GM23338 (cell line): ENCODE results near the gene STK38L. TPM values are rescaled to one million over a fixed set of nuclear protein-coding genes. Genes with fewer than 3 reads are reported as not detected.

Source experiments
- ATAC-seq: fragments of 200-7000 bp; cut with Tn5 transposase; 3 replicates; pipeline ENCODE4 v1.9.1; 2020
- DNase-seq: peaks from one replicate; pipeline ENCODE4 v3.0.0-alpha.2; 2015; ENCODE audit warnings: low spot score
- H2AFZ ChIP-seq: fragments of 200-600 bp; sonication (generic); 2 replicates; pipeline ENCODE4 v1.8.0; 2016; ENCODE audit warnings: antibody characterized with exemption, mild to moderate bottlenecking, moderate library complexity
- H3F3A ChIP-seq: fragments of 200-600 bp; sonication (generic); replicated peaks from 2 replicates; pipeline ENCODE4 v1.8.0; 2017; ENCODE audit warnings: antibody characterized with exemption, mixed run types, low read depth
- H3K27ac ChIP-seq: fragments of 200-600 bp; sonication (generic); 2 replicates; pipeline ENCODE4 v1.6.1; 2016; ENCODE audit warnings: low read depth
- H3K27me3 ChIP-seq: fragments of 200-600 bp; sonication (generic); 2 replicates; pipeline ENCODE4 v1.8.0; 2016; ENCODE audit warnings: mild to moderate bottlenecking, mixed run types, moderate library complexity; ENCODE audit not compliant: insufficient read depth
- H3K36me3 ChIP-seq: fragments of 200-600 bp; sonication (generic); 2 replicates; pipeline ENCODE4 v1.8.0; 2016; ENCODE audit warnings: mild to moderate bottlenecking; ENCODE audit not compliant: insufficient read depth
- H3K4me1 ChIP-seq: fragments of 200-600 bp; sonication (generic); 2 replicates; pipeline ENCODE4 v1.8.0; 2016; ENCODE audit warnings: mild to moderate bottlenecking, moderate library complexity; ENCODE audit not compliant: insufficient read depth
- H3K4me2 ChIP-seq: fragments of 200-600 bp; sonication (generic); 2 replicates; pipeline ENCODE4 v1.7.1; 2017; ENCODE audit warnings: mixed run types
- H3K4me3 ChIP-seq: fragments of 200-600 bp; sonication (generic); 2 replicates; pipeline ENCODE4 v1.6.1; 2016; ENCODE audit warnings: mixed run types
- H3K79me2 ChIP-seq: fragments of 200-600 bp; sonication (generic); replicated peaks from 2 replicates; pipeline ENCODE4 v1.8.0; 2017; ENCODE audit warnings: mild to moderate bottlenecking; ENCODE audit not compliant: insufficient read depth
- H3K9me2 ChIP-seq: fragments of 200-600 bp; sonication (generic); 2 replicates; pipeline ENCODE4 v1.8.0; 2017; ENCODE audit not compliant: insufficient read depth
- H4K20me1 ChIP-seq: fragments of 200-600 bp; sonication (generic); replicated peaks from 2 replicates; pipeline ENCODE4 v1.8.0; 2017; ENCODE audit warnings: mild to moderate bottlenecking; ENCODE audit not compliant: insufficient read depth
- H3K27ac Mint-ChIP-seq: 2 replicates; pipeline ENCODE4 v1.8.0; 2020; ENCODE audit warnings: inconsistent platforms, mild to moderate bottlenecking, moderate library complexity, mixed read lengths
- H3K27me3 Mint-ChIP-seq: 3 replicates; pipeline ENCODE4 v1.8.0; 2022; ENCODE audit warnings: low read depth, mild to moderate bottlenecking, moderate library complexity, mixed read lengths, inconsistent platforms; ENCODE audit not compliant: insufficient read depth, poor library complexity
- H3K36me3 Mint-ChIP-seq: 3 replicates; pipeline ENCODE4 v1.8.0; 2021; ENCODE audit warnings: low read depth, mild to moderate bottlenecking, inconsistent platforms, moderate library complexity, mixed read lengths
- H3K4me1 Mint-ChIP-seq: 3 replicates; pipeline ENCODE4 v1.8.0; 2020; ENCODE audit warnings: mild to moderate bottlenecking, inconsistent platforms, mixed read lengths
- H3K4me3 Mint-ChIP-seq: 3 replicates; pipeline ENCODE4 v1.8.0; 2021; ENCODE audit warnings: moderate library complexity, mild to moderate bottlenecking, inconsistent platforms, mixed read lengths
- H3K9me3 Mint-ChIP-seq: 3 replicates; pipeline ENCODE4 v1.8.0; 2020; ENCODE audit warnings: moderate library complexity, mild to moderate bottlenecking, inconsistent platforms, mixed read lengths
- CREB1 ChIP-seq: fragments of 250-450 bp; sonication (Bioruptor Pico); IDR thresholded peaks from 2 replicates; pipeline ENCODE4 v1.5.0; 2020; ENCODE audit warnings: low read depth, mild to moderate bottlenecking, moderate library complexity
- EZH2 ChIP-seq: fragments of 200-600 bp; sonication (generic); IDR thresholded peaks from one replicate; pipeline ENCODE4 v1.8.0; 2017; ENCODE audit warnings: antibody characterized with exemption, mild to moderate bottlenecking, low read depth; ENCODE audit not compliant: unreplicated experiment
- EZH2phosphoT487 ChIP-seq: fragments of 200-600 bp; sonication (generic); IDR thresholded peaks from one replicate; pipeline ENCODE4 v1.8.1; 2018; ENCODE audit warnings: antibody characterized with exemption; ENCODE audit not compliant: unreplicated experiment
- JUNB ChIP-seq: IDR thresholded peaks from one replicate; pipeline ENCODE4 v1.6.1; 2016; ENCODE audit warnings: antibody characterized with exemption; ENCODE audit not compliant: unreplicated experiment
- POLR2AphosphoS5 ChIP-seq: IDR thresholded peaks from 2 replicates; pipeline ENCODE4 v1.6.1; 2016; ENCODE audit warnings: antibody characterized with exemption, low read depth
- STAT1 ChIP-seq: IDR thresholded peaks from one replicate; pipeline ENCODE4 v1.6.1; 2016; ENCODE audit warnings: antibody characterized with exemption; ENCODE audit not compliant: unreplicated experiment
- ZNF331 ChIP-seq: fragments of 250-450 bp; sonication (Bioruptor Pico); IDR thresholded peaks from 2 replicates; pipeline ENCODE4 v1.5.0; 2020; ENCODE audit warnings: low read depth, mild to moderate bottlenecking, moderate library complexity
- ZNF462 ChIP-seq: fragments of 250-450 bp; sonication (Bioruptor Pico); IDR thresholded peaks from 2 replicates; pipeline ENCODE4 v1.5.0; 2020; ENCODE audit warnings: mild to moderate bottlenecking, moderate library complexity
- polyA plus RNA-seq: library from polyadenylated mRNA; unstranded; fragments of >200 nt; fragmentation: Nextera tagmentation; extraction: Ambion mirVana; gene quantifications from 2 replicates; pipeline ENCODE4 v1.2.1, GENCODE V29; 2016
- total RNA-seq: library from RNA; depleted of rRNA; stranded (reverse); fragments of >200 nt; shearing (Covaris generic); gene quantifications from 2 replicates; pipeline ENCODE4 v1.2.3, GENCODE V29; 2014
- TF ChIP-seq, protein P1 (sequence below): IDR thresholded peaks from 2 replicates; pipeline ENCODE4 v1.6.1; 2016; ENCODE audit warnings: antibody characterized with exemption

STK38L gene
- total and polyA plus RNA-seq, 2 experiments from 2014 or later, result 28.9 to 56.5 TPM

GRCh38 chr12:27280412-27280811, 36.3 kb downstream of the STK38L start (continued):
- TF ChIP-seq ZNF462 (CRISPR knock-in tag), result no peak

- no peak overlapping the region for H3K27ac ChIP-seq
- no peaks in the 10 kb centered on the region for H3F3A ChIP-seq
- no peaks in the 10 kb centered on the region for H3K36me3 ChIP-seq
- H3K79me2 ChIP-seq, result peaks cover 31% of the 10 kb centered on the region
- peaks cover 42% of the 10 kb centered on the region for H3K4me1 ChIP-seq
- no peak overlapping the region for H3K4me3 ChIP-seq
- no peaks in the 10 kb centered on the region for H4K20me1 ChIP-seq
- H3K36me3 Mint-ChIP-seq, result no peaks in the 10 kb centered on the region
- no peak overlapping the region for H3K27ac Mint-ChIP-seq
- no peaks in the 10 kb centered on the region for H3K9me3 Mint-ChIP-seq
- H3K27me3 ChIP-seq, result no peaks in the 10 kb centered on the region
- no peak for ATAC-seq
- H3K4me1 Mint-ChIP-seq, result peaks cover 34% of the 10 kb centered on the region
- DNase-seq, result no peak
- no peak overlapping the region for H2AFZ ChIP-seq
- H3K27me3 Mint-ChIP-seq, result no peaks in the 10 kb centered on the region
- no peak overlapping the region for H3K4me2 ChIP-seq
- no peaks in the 10 kb centered on the region for H3K9me2 ChIP-seq
- H3K4me3 Mint-ChIP-seq, result no peak overlapping the region
- TF ChIP-seq ZNF462 (CRISPR knock-in tag) (no peak), CREB1 (CRISPR knock-in tag) (no peak), JUNB (no peak), EZH2 (no peak), STAT1 (no peak), EZH2phosphoT487 (no peak), POLR2AphosphoS5 (no peak), ZNF331 (CRISPR knock-in tag) (no peak)
- TF ChIP-seq, protein P1, sequence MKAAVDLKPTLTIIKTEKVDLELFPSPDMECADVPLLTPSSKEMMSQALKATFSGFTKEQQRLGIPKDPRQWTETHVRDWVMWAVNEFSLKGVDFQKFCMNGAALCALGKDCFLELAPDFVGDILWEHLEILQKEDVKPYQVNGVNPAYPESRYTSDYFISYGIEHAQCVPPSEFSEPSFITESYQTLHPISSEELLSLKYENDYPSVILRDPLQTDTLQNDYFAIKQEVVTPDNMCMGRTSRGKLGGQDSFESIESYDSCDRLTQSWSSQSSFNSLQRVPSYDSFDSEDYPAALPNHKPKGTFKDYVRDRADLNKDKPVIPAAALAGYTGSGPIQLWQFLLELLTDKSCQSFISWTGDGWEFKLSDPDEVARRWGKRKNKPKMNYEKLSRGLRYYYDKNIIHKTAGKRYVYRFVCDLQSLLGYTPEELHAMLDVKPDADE, result no peak
These were observed 38.7 kb downstream of the STK38L start for GRCh38 chr12:27282754-27283153.
